Stimulated activated CD8-positive, alpha-beta memory T cell treated with anti-CD3 and anti-CD28 coated beads, Interleukin-12 subunit alpha, Interleukin-12 subunit beta, amount 100 ng/mL, for 4 hours (primary cell): Measurements from ENCODE around the gene NAB1.
"Not testable (repeated sequence)": the region's sequence is repeated elsewhere in the genome, so short reads cannot be mapped to it uniquely, and the experiment has no call there.

Source experiments
- DNase-seq: peaks from one replicate; pipeline ENCODE4 v3.0.0-alpha.2; 2020; ENCODE audit warnings: low read depth

NAB1 gene

DNA sequence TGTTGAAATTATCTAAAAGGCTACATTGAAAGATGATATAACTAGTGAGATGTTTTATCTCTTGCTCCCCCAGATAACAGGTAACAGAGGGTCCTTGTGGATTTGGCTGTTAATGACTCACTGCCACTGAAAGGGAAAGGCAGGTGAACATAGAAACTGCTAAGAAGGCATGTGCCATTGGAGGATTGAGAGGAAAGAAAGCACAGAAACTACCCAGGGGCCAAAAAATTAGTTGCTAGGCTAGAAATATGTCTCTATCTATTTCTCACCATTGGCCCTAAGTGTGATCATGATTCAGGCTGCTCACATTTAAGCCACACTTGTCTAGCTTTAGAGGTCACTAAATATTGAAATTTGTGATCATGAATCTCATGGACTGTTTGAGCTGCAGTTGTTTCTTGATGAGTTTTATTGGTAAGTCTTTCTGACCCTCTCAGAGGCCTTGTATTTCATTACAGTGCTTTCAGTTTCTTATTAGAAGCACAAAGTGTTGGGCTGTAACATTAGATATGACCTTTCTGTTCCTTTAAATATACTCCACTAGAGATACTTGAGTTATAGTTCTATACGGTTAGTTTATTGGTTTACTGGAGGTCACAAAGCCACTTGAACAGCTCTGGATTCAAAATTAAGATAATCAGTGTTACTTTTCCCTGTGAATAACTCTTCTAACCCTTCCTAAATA is 26.2 kb downstream of the NAB1 start:
- no peak for DNase-seq

DNA sequence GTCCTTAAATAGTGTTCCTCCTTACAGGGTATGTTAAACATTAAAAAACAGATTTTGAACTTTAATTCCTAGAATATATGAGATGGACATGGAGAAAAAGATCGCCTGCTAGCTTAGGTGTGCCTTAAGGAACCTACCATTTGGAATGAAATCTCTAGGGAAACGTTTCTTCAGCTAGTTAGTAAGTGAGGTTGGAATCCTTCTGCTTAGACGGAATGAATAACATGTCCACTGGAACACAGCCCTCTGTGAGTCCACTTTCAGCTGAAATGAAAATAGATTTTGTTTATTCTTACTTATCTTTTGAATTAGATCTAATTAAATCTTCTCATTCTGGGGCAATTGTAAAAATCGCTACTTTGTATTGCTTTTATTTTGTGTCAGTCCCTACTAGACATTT is 28.4 kb downstream of the NAB1 start:
- DNase-seq: no peak

DNA sequence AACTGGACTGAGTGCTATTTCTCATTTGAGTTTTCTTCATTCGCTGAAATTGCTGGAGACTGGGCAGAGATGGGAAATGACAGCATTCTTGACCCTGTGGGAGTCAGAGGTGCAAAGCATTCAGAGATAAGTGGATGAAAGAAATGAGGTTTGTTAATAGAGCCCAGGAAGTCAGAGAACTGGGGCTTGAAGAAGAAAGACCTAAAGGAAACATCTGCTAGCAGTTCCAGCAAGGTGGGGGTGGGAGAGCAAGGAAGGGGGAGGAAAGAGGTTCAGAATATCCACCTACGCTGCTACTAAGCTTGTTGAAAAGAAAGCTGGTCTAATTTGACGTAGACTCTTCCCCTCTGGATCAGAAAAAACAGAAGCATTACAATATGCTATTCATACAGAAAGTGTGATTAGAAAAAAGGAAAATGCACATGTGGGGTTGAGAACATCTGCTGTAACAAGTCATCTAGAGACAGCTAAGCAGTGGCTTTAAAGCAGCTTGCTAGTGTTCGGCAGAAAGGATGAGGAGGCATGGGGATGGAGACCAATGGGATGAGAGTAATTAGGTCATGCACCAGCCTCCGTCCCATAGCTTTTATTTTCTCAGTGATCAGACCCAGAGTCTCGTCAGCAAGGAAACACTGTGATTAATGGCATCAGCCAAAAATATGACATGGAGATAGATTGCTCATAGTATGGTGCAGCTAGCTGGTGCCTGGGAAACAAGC is 29.7 kb downstream of the NAB1 start:
- no peak for DNase-seq

DNA sequence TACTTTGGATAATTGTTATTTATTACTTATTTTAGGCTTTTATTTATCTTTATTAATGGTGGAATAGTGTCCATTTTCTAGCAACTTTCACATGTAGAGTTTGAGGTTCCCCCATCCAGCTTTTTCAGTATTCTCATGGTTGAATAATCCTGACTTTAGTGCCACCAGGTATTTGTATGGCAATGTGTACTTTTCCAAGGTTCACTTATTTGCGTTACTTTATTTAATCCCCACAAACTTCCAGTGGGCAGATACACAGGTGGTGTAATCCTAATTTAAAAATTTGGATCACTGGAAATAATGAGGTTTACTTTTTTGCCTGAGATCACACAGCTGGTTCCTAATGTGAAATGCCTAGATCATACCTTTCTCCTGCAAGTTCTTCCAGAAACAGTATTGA is 30.5 kb downstream of the NAB1 start:
- DNase-seq: no peak

DNA sequence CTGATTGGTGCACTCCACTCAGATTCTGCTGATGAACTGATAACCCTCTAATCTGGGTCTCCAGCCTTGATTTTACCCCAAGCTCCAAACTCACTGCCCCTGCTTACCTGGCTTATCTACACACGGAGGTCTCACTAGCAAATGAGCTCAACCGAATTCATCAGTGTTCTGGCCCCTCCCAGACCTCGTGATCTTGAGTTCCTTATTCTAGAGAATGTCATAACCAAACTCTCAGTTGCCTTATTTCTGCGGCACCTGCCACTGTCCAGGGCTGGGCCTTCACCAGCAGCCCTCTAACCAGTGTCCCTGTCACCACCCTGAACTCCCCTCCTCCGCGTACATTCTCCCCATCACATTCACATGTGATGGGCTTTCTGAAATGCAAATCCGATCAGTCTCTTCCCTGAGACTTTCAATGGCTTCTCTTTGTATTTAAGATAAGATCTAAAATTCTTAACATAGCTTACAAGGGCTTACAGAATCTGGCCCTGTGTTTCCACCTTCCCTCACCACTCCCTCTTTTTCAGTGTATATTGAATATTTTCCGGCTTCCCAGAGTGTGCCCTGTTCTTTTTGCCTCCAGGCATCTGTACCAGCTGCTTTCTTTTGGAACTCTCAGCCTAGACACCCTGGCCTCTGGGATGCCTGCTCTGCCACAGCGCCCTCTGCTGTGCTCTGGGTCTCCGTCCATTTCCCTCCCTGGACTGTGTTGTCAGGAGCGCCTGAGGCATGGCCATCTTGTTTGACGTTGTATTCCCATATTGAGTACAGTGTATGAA is 31.1 kb downstream of the NAB1 start:
- DNase-seq: peak; percentile 22

DNA sequence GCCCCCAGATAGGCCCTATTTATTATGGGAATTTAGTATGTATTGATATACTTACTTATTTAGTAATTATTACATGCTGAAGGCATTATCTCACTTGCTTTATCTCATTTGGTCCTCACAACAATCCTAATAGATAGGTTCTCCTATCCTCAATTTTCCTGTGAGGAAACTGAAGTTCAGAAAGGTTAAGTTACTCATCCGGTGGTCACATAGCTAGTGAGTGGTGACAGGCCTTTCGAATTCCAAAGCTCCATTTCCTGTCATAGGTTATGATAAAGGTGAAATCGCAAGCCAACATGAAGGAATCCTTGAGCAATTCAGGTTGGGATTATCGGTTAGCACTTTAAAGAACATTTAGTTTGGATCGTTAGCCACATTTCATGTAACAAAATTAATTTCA is 33.3 kb downstream of the NAB1 start:
- DNase-seq: no peak

DNA sequence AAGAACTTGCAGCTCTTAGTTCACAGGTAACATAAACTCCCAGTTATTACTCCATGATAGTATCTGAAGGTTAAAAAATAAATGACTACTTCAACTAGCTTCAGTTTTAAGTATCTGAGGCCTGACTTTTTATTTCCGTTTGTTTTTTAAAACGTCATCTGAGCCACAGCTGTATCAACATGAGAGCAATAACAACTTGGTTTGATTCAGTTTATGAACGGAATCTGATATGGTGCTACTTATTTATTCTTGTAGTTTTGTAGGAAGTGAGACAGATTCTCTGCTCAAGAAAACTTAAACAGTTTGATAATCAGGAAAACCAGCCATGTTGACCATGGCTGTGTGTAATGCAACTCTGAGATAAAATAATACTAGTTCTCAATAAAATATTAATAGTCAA is 34.9 kb downstream of the NAB1 start:
- no peak for DNase-seq

DNA sequence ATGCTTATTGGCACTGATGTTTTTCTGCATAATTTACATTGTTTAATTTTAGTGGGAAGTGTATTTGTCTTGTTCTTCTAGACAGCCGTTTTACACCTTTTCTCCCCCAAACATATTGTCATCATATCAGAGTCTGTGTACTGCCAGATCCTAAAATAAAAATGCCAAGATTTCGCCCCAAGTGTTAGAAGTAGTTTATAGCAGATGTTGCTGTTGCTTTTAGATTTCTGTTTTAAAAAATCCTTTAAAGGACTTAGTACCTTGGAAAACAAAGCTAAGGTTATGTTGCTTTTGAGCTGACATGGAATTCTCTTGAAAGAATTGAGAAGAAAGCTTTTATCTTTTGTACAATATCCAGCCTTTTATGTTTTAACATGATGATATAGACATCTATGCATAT is 36.0 kb downstream of the NAB1 start:
- no peak for DNase-seq

DNA sequence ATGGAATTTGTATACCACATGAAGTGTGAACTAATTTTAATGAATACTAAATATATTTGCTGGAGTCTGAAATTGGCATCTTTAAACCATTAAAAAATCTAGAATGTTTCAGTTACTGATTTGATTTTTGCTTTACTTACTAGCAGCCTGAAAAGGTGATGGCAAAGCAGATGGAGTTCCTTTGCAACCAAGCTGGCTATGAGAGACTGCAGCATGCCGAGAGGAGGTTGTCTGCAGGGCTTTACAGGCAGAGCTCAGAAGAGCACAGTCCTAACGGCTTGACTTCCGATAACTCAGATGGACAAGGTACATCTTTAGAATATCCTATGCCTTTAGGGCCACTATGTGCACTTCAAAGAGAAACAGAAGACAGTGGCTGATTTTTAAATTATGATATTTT is 36.5 kb downstream of the NAB1 start:
- DNase-seq: no peak

DNA sequence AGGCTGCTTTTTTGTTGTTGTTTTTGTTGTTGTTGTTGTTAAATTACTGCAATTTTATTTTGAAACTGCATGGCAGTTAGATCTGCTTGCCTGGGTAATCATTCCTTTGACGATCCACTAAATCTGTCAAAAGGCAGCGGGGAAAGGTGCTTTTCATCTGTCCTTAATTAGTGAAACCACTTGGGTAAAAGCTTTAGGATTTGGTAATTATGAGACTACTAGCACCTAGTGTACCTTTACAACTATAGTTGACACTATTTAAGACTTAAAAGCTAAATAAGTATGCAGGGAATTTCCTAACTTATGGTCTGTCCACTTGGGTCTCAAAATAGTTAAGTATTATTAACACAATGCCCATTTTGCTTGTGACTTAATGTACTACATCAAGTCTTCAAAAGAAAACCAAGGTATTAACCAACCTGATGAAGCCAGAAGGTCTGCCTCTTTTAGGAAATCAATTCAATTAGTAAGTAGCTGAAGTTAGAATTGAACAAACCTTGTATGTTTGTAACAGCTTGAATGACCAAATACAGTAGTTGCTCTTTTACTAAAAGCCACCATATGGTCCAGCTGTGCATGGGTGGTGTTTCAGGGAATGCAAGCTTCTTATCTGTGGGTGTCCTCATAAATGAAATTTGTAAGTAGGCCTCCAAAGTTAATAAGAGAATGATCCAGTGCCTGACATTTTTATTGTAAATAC is 44.8 kb downstream of the NAB1 start:
- no peak for DNase-seq

DNA sequence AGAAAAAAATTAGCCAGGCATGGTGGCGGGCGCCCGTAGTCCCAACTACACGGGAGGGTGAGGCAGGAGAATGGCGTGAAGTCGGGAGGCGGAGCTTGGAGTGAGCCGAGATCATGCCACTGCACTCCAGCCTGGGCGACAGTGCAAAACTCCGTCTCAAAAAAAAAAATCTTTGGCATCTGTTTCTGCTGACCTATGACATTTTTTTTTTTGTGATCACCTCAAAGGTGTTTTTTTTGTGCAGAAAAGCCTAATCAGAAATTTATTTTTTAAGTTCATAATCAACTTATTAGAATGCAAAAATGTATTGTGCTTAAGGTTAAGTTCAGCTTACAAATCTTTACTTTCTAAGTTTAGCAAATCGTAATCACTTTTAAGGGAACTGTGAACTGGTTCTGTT is 45.6 kb downstream of the NAB1 start:
- DNase-seq: no peak

DNA sequence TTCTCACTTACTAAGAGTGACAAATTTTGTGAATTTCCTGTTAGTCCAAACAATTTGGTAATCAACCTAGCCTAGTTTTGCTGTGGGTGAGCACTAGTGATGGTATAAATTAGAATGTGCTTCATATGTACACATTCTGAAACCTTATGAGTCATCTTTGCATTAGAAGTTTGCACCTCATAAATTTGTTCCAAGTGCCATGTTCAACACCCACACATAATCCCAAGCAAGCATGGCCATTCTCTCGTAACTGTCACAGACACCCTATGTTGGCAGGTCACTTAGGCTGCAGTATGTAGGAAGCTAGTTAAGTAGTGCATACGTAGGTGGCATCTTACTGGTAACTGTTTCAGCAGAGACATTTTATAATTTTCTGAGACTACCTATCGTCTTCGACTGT is 46.9 kb downstream of the NAB1 start:
- no peak for DNase-seq

DNA sequence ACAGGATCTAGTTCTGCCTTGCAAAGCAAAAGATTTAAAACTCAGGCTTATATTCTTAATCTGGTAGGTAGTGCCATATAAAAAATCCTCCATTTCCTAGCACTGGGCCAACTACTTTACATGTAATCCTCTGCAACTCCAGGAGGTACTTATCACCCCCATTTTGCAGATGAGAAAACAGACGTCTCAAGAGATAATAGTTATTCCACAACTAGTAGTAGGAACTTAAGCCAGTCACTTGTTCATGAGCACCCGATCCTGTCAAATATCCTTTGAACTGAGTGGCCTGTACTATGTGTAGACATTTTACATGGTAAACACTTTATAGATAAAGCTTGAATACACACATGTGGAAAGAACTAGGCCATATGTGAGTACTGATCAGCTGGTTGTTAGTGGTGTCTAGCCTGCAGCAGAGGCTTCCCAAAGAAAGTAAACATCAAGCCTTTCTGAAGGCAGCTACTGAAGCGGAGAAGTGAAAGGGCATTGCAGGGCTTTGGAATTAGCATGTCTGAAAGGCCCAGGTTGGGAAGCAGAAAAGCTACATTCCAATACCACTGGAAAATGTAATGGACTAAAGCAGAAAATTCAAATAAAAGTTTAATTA is 48.0 kb downstream of the NAB1 start:
- DNase-seq: no peak

DNA sequence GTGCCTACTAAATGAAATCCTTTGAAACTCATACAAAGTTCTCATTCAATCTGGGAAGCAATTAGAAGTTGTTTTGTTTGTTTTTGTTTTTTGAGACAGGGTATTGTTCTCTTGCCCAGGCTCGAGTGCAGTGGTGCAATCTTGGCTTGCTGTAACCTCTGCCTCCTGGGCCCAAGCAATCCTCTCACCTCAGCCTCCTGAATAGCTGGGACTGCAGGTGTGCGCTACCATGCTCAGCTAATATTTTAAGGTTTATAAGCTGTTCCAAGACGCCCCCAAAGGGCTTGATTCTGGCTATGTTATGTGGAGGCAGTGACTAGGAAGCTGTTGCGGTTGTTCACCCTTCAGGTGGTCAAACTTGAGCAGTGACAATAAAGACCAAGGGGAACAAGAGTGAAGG is 48.5 kb downstream of the NAB1 start:
- DNase-seq: no peak

DNA sequence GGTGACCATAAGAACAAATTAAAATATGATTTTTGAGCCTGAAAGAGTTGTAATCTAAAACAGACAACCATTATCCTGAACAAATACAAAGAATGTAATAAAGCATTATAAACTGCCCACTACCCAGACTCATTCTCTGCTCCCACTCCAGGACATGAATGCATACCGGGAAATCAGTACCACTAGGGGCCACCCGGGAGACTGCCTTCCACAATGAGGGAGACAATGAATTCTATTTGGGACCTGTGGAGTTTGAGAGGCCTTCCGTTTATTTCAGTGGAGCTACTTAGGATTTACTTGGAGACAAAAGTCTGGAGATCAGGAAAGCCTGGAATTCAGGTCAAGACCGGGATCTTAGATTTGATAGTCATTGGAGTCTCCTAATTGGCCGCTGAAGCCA is 50.0 kb downstream of the NAB1 start:
- no peak for DNase-seq

DNA sequence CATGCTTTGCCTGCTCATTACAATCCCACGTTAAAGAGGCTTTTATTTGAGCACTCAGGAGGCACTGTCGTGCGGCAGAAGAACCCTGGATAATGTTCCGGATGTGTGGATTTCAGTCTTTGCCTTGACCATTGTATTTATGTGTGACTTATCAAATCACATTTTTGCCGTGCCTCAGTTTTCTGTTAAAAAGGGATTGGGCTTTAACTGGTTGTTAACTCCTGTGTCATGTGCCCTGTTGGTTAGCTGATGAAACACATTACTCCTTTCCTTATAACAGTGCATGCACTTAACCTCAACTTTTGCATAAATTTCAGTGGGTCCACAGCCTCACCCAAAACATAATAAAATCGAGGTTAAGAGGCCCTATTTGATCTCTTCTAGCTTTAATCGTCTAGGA is 52.7 kb downstream of the NAB1 start:
- no peak for DNase-seq

DNA sequence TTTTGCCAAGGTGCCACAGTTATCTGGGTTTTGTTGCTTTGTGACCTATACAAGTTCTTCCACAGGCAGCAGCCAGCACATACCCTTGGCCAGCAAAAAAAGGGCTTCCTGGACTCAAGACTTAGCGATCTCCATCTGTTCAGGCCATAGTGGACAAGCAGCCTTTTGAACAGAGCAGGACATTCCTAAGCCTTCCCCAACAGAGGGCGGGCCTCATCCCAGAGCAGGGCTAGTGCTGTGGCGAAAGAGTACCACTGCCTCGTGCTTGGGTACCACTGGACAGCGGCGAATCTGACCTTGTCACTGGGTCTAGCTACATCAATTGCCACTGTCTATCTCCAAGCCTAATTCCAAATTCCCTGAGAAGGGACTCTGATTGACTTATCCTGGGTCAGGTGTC is 56.4 kb downstream of the NAB1 start:
- no peak for DNase-seq

DNA sequence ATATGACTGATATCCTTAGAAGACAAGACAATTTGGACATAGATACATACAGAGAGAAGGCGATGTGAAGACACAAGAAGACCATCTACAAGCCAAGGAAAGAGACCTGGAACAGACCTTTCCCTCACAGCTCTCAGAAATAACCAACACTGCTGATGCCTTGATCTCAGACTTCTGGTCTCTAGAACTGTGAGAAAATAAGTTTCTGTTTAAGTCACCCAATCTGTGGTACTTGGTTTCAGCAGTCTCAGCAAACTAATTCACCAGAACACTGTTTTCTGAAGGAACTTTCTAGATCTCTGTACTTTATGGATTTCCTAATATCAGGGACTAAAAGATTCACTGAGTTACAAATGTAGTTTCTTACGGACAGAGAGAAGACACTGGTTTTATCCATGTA is 58.8 kb downstream of the NAB1 start:
- DNase-seq: no peak

DNA sequence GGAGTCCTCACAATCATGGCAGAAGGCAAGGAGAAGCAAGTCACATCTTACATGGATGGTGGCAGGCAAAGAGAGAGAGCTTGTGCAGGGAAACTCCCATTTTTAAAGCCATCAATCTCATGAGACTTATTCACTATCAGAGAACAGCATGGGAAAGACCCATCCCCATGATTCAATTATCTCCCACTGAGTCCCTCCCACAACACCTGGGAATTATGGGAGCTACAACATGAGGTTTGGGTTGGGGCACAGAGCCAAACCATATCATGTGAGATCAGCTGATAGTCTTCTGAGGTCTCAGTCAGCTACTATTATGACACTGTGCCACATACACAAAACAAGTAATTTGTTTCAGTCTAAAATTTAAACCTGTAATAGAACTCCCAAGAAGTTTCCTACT is 59.8 kb downstream of the NAB1 start:
- not testable (repeated sequence) for DNase-seq

DNA sequence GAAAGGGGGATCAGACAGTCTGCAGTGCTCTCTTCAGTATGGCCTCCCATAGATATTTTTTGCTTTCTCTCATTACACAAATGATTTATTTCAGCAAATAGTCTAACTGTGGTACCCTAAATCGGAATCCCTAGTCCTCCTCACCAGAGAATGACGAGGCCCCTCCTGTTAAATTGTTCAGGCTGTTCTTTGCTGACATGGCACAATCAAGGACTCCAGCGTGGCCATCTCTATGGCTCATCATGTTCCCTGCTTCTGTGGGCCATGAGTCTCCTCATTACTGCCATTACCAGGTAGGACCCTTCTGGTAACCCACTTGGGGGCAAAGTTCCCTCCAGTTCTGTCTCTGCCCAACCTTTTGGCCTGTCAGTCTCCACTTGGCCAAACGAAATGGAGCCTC is 62.2 kb downstream of the NAB1 start:
- no peak for DNase-seq

DNA sequence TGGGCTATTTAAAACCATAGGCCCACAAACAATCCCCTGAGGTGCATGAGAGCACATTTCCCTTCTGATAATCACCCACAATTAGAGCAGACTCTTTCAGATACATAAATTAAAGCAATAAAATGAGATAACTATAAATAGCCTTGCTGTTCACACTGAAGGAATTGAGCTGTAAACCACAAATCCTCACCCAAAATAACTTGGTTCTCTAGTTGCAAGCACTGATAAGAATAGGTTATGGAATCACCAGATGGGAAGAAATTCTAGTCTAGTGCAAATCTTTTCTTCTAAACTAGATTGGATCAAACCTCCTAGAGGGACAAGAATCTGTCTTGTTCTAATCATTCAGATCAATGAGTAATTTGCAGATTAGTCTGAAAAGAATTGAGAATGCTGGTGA is 64.6 kb downstream of the NAB1 start:
- no peak for DNase-seq

DNA sequence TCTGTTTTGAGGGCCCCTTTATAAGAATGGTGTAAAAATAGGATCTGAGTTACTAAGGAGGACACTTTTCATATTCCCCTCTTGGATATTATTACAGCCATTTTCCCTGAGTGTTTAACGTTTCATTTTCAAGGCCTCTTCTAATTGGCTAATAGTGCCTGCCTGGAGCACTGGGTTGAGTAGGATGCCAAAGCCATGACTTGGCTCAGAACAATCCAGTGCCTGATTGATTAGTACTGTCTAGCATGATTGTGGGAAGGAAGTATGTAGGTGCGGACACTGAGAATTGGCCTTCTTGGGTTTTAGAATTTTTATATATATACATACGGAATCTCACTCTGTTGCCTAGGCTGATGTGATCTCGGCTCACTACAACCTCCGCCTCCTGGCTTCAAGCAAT is 66.1 kb downstream of the NAB1 start:
- no peak for DNase-seq
